Measurements from ENCODE around the gene NLK.

DNA sequence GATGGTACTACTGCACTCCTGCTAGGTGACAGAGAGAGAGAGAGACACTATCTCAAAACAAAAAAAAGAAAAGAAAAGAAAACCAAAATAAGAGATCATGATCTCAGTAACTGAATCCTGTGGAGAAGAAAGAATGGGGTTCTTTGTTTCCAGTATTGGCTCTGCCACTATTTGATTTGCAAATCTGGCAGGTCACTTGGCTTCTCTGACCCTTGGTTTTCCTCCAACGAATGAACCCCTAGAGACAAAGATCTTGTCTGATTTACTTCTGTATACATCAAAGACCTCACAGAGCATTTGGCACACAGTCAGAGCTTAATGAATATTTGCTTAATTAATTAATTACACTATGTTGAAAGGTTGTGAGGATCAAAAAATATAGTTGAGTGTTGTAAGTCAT lies 47.9 kb upstream of the NLK start:
- no peak for TF ChIP-seq CTCF (conservative IDR thresholded peaks at IDR 0.05 in 1 of 2, IDR thresholded peaks at IDR 0.05 in 1 of 2; ENCODE audit: extremely low read depth in 1 of 2, insufficient read depth in 1 of 2, low read depth in 1 of 2, low read length in 2 of 2)
- TF ChIP-seq EZH2 (IDR thresholded peaks at IDR 0.05; ENCODE audit: borderline replicate concordance, low read length) = no peak

Data from mammary epithelial cell (primary cell).